Effector memory CD4-positive, alpha-beta T cell (primary cell): Measurements from ENCODE around the gene BDKRB2.

Experiments used
- DNase-seq, 3 donors: peaks; one replicate each; pipeline ENCODE4 v3.0.0-alpha.2; 2020
- H3K27ac ChIP-seq: 2 replicates; pipeline ENCODE4 v1.7.0; 2013; ENCODE audit warnings: mild to moderate bottlenecking, low read length, moderate library complexity; ENCODE audit not compliant: insufficient read depth, poor library complexity, severe bottlenecking
- H3K27me3 ChIP-seq: replicated peaks from 2 replicates; pipeline ENCODE4 v1.7.0; 2013; ENCODE audit warnings: mild to moderate bottlenecking, low read length; ENCODE audit not compliant: insufficient read depth, control insufficient read depth, poor library complexity, severe bottlenecking
- H3K36me3 ChIP-seq: 2 replicates; pipeline ENCODE4 v1.7.0; 2013; ENCODE audit warnings: mild to moderate bottlenecking, low read length, moderate library complexity; ENCODE audit not compliant: control insufficient read depth, insufficient read depth
- H3K4me1 ChIP-seq: 2 replicates; pipeline ENCODE4 v1.7.0; 2013; ENCODE audit warnings: low read length, mild to moderate bottlenecking; ENCODE audit not compliant: control insufficient read depth, insufficient read depth, poor library complexity, severe bottlenecking
- H3K4me3 ChIP-seq: 2 replicates; pipeline ENCODE4 v1.7.0; 2013; ENCODE audit warnings: low read length, low read depth, mild to moderate bottlenecking; ENCODE audit not compliant: insufficient read depth, poor library complexity, severe bottlenecking
- H3K9me3 ChIP-seq: 2 replicates; pipeline ENCODE4 v1.7.0; 2013; ENCODE audit warnings: mild to moderate bottlenecking, low read length, moderate library complexity; ENCODE audit not compliant: control insufficient read depth

BDKRB2 gene

GRCh38 chr14:96164861-96165490, 39.7 kb upstream of the BDKRB2 start:
- no peak overlapping the region for H3K27ac ChIP-seq
- H3K9me3 ChIP-seq = no peaks in the 10 kb centered on the region
- no peak overlapping the region for H3K4me3 ChIP-seq
- no peaks in the 10 kb centered on the region for H3K27me3 ChIP-seq
- H3K36me3 ChIP-seq = no peaks in the 10 kb centered on the region
- DNase-seq = no peak
- no peaks in the 10 kb centered on the region for H3K4me1 ChIP-seq

GRCh38 chr14:96165493-96166436, 38.9 kb upstream of the BDKRB2 start:
- H3K4me3 ChIP-seq = no peak overlapping the region
- no peaks in the 10 kb centered on the region for H3K4me1 ChIP-seq
- no peak for DNase-seq
- H3K27me3 ChIP-seq = no peaks in the 10 kb centered on the region
- H3K9me3 ChIP-seq = no peaks in the 10 kb centered on the region
- H3K27ac ChIP-seq = no peak overlapping the region
- H3K36me3 ChIP-seq = no peaks in the 10 kb centered on the region

- H3K27me3 ChIP-seq = no peaks in the 10 kb centered on the region
- no peaks in the 10 kb centered on the region for H3K9me3 ChIP-seq
- no peak for DNase-seq
- no peak overlapping the region for H3K4me3 ChIP-seq
- H3K4me1 ChIP-seq = no peaks in the 10 kb centered on the region
- H3K27ac ChIP-seq = no peak overlapping the region
- no peaks in the 10 kb centered on the region for H3K36me3 ChIP-seq
Measured at GRCh38 chr14:96166461-96167223, 38.0 kb upstream of the BDKRB2 start.

- Histone ChIP-seq H3K36me3 (no peaks in the 10 kb centered on the region), H3K27me3 (no peaks in the 10 kb centered on the region), H3K4me1 (no peaks in the 10 kb centered on the region), H3K27ac (no peak overlapping the region), H3K4me3 (no peak overlapping the region), H3K9me3 (no peaks in the 10 kb centered on the region)
- DNase-seq = no peak
Measured at GRCh38 chr14:96167224-96168148, 37.2 kb upstream of the BDKRB2 start.

- no peak overlapping the region for H3K27ac ChIP-seq
- H3K9me3 ChIP-seq = no peaks in the 10 kb centered on the region
- no peaks in the 10 kb centered on the region for H3K27me3 ChIP-seq
- H3K4me1 ChIP-seq = no peaks in the 10 kb centered on the region
- DNase-seq = no peak
- H3K36me3 ChIP-seq = no peaks in the 10 kb centered on the region
- H3K4me3 ChIP-seq = no peak overlapping the region
Measured at GRCh38 chr14:96168581-96168980, 36.1 kb upstream of the BDKRB2 start.

- Histone ChIP-seq H3K27ac (no peak overlapping the region), H3K9me3 (no peaks in the 10 kb centered on the region), H3K36me3 (no peaks in the 10 kb centered on the region), H3K4me3 (no peak overlapping the region), H3K27me3 (no peaks in the 10 kb centered on the region), H3K4me1 (no peaks in the 10 kb centered on the region)
- DNase-seq = no peak
Measured at GRCh38 chr14:96170961-96171592, 33.6 kb upstream of the BDKRB2 start.

- Histone ChIP-seq H3K4me3 (no peak overlapping the region), H3K4me1 (no peaks in the 10 kb centered on the region), H3K9me3 (no peaks in the 10 kb centered on the region), H3K27ac (no peak overlapping the region), H3K36me3 (no peaks in the 10 kb centered on the region), H3K27me3 (no peaks in the 10 kb centered on the region)
- DNase-seq = no peak
Measured at GRCh38 chr14:96173636-96174475, 30.8 kb upstream of the BDKRB2 start.

- DNase-seq = no peak
- Histone ChIP-seq H3K4me1 (no peaks in the 10 kb centered on the region), H3K9me3 (no peaks in the 10 kb centered on the region), H3K27ac (no peak overlapping the region), H3K36me3 (no peaks in the 10 kb centered on the region), H3K4me3 (no peak overlapping the region), H3K27me3 (no peaks in the 10 kb centered on the region)
Measured at GRCh38 chr14:96176275-96176674, 28.4 kb upstream of the BDKRB2 start.
